AG04449 (cell line): ENCODE results near the gene NLGN1.

Experiments used
- CTCF ChIA-PET: fragments of 350-600 bp; formaldehyde crosslinking; extraction: SDS; loops from one replicate; lab custom pipeline; 2021; ENCODE audit warnings: antibody characterized with exemption; lab: Yijun Ruan, JAX
- POLR2A ChIA-PET: fragments of 400-600, 350-600 bp; formaldehyde crosslinking; extraction: SDS; loops from one replicate; lab custom pipeline; 2020; ENCODE audit warnings: antibody characterized with exemption, inconsistent platforms; lab: Yijun Ruan, JAX
- DNase-seq: peaks from one replicate; pipeline ENCODE4 v3.0.0-alpha.2; 2010; ENCODE audit warnings: low read depth, low spot score
- H3K4me3 ChIP-seq: 2 replicates; pipeline ENCODE4 v1.5.1; 2011; ENCODE audit warnings: low read depth, mild to moderate bottlenecking, control low read depth, low read length
- TF ChIP-seq, protein P1 (sequence below): IDR thresholded peaks from one replicate; pipeline ENCODE4 v1.5.1; 2011; ENCODE audit warnings: mild to moderate bottlenecking, moderate library complexity, low read length, control low read depth, inconsistent platforms; ENCODE audit not compliant: insufficient read depth; ENCODE audit errors: missing control alignments

Gene NLGN1

DNA sequence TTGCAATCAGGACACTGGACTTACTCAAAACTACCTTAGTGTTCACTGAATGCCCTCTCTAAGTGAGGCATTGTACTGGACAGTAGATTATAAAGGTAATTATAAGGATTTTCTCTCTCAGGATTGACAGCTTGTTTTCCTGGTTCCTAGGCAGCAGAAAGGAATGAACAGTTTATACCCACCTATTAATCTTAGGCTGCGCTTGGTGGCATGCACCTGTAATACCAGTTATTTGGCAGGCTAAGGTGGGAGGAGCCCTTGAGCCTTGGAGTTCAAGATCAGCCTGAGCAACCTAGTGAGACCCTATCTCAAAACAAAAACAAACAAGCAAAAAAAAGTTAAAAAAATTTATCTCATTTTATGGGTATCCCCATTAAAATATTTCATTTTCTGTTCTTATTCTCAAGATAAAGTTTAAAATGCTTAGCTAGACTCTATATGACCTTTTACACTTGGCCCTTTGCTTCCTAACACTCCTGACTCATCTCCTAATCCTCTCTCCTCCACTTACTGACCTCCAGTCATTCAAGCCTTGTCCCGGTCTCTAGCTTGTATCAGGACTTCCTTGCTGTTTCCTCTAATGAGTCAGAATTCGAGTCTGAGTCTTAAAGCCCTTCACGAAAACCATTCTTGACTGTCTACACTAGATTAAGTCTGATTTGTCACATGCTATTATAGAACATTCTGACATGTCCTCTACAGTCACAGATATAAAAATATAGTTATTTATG is 348.6 kb downstream of the NLGN1 start:
- TF ChIP-seq, protein P1, sequence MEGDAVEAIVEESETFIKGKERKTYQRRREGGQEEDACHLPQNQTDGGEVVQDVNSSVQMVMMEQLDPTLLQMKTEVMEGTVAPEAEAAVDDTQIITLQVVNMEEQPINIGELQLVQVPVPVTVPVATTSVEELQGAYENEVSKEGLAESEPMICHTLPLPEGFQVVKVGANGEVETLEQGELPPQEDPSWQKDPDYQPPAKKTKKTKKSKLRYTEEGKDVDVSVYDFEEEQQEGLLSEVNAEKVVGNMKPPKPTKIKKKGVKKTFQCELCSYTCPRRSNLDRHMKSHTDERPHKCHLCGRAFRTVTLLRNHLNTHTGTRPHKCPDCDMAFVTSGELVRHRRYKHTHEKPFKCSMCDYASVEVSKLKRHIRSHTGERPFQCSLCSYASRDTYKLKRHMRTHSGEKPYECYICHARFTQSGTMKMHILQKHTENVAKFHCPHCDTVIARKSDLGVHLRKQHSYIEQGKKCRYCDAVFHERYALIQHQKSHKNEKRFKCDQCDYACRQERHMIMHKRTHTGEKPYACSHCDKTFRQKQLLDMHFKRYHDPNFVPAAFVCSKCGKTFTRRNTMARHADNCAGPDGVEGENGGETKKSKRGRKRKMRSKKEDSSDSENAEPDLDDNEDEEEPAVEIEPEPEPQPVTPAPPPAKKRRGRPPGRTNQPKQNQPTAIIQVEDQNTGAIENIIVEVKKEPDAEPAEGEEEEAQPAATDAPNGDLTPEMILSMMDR = no peak
- no peak for DNase-seq
- ChIA-PET CTCF (interaction anchor here (3.2 kb wide), 1 partner anchor 13 kb away, joined by 9 read pairs; no protein-coding TSS in a partner anchor), POLR2A (interaction anchor here (0.6 kb wide), 1 partner anchor 53 kb away, joined by 3 read pairs; no protein-coding TSS in a partner anchor)
- no peak overlapping the region for H3K4me3 ChIP-seq

DNA sequence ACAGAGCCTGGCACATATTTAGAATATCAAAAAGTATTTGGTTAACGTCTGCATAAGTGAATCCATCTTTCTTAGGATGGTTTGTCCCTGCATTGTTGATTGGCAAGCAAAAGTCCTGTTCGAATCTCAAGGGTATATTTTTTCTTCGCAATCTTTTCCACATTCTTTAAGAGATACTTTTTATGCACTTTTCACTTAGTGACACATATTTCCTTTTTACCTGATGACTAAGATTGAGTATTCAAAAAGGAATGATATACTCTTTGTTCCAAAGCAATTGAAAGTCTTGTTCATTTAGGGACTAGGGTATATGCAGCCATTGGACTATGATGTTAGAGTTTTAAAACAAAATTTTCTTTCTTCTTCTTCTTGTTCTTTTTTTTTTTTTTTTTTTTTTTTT is 349.9 kb downstream of the NLGN1 start:
- POLR2A ChIA-PET = no interaction called here

GRCh38 chr3:173748105-173748504 is 350.6 kb downstream of the NLGN1 start:
- DNase-seq = no peak
- ChIA-PET CTCF (interaction anchor here (0.9 to 3.2 kb wide), 2 partner anchors 15 to 16 kb away, joined by 3 to 9 read pairs; no protein-coding TSS in a partner anchor), POLR2A (no interaction called here)
- no peak overlapping the region for H3K4me3 ChIP-seq
- TF ChIP-seq, protein P1 = no peak

More for the DNA sequence above, 349.9 kb downstream of the NLGN1 start:
- TF ChIP-seq, protein P1 = no peak
- DNase-seq = no peak
- H3K4me3 ChIP-seq = no peak overlapping the region
- CTCF ChIA-PET = interaction anchor here (0.9 to 3.2 kb wide), 2 partner anchors 15 to 17 kb away, joined by 3 to 9 read pairs; no protein-coding TSS in a partner anchor

- no peak overlapping the region for H3K4me3 ChIP-seq
- ChIA-PET CTCF (interaction anchor here (1.0 to 3.3 kb wide), 3 partner anchors 9 to 17 kb away, joined by 6 to 19 read pairs (median 7); no protein-coding TSS in a partner anchor), POLR2A (no interaction called here)
- DNase-seq = no peak
- TF ChIP-seq, protein P1 = no peak
Measured at GRCh38 chr3:173750095-173750494, 352.6 kb downstream of the NLGN1 start.

- no peak overlapping the region for H3K4me3 ChIP-seq
- TF ChIP-seq, protein P1 = no peak
- no peak for DNase-seq
- POLR2A ChIA-PET = no interaction called here
- CTCF ChIA-PET = interaction anchor here (1.6 to 3.3 kb wide), 2 partner anchors 11 to 18 kb away, joined by 6 to 19 read pairs; no protein-coding TSS in a partner anchor
Measured at GRCh38 chr3:173750591-173750990, 353.0 kb downstream of the NLGN1 start.

GRCh38 chr3:173753593-173753992 is 356.0 kb downstream of the NLGN1 start:
- TF ChIP-seq, protein P1 = no peak
- CTCF ChIA-PET = no interaction called here
- H3K4me3 ChIP-seq = no peak overlapping the region
- no peak for DNase-seq
- POLR2A ChIA-PET = no interaction called here
